ENCODE measurements around the gene ARHGAP40.

The ARHGAP40 gene

GRCh38 chr20:38623061-38623460 lies 21.5 kb downstream of the ARHGAP40 start:
- no peak for DNase-seq

- DNase-seq: no peak
Measured at GRCh38 chr20:38624084-38624483, 22.5 kb downstream of the ARHGAP40 start.

DNA sequence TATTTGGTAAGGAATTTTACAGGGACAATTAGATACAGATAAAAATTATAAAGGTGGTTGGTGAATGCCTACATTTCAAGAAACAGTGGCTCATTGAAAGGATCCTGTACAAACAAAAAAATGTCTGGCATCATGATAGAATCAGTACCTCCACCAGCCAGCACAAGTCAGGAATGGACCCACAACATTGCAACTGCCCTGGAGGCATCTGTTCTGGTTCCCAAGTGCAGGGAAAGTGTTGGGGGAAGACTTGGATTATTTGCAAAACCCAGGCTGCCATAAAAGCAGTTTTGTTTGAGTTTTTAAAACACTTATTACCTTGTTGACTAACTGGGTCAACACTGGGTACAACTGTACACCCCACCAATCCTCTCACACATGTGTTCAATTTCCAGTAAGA lies 24.3 kb downstream of the ARHGAP40 start:
- no peak for DNase-seq

- DNase-seq: no peak
Measured at GRCh38 chr20:38626921-38627659, 25.5 kb downstream of the ARHGAP40 start.

GRCh38 chr20:38628580-38629470 lies 27.2 kb downstream of the ARHGAP40 start:
- no peak for DNase-seq

- DNase-seq: no peak
Measured at GRCh38 chr20:38629979-38630378, 28.4 kb downstream of the ARHGAP40 start.

- no peak for DNase-seq
Measured at GRCh38 chr20:38630727-38631126, 29.1 kb downstream of the ARHGAP40 start.

DNA sequence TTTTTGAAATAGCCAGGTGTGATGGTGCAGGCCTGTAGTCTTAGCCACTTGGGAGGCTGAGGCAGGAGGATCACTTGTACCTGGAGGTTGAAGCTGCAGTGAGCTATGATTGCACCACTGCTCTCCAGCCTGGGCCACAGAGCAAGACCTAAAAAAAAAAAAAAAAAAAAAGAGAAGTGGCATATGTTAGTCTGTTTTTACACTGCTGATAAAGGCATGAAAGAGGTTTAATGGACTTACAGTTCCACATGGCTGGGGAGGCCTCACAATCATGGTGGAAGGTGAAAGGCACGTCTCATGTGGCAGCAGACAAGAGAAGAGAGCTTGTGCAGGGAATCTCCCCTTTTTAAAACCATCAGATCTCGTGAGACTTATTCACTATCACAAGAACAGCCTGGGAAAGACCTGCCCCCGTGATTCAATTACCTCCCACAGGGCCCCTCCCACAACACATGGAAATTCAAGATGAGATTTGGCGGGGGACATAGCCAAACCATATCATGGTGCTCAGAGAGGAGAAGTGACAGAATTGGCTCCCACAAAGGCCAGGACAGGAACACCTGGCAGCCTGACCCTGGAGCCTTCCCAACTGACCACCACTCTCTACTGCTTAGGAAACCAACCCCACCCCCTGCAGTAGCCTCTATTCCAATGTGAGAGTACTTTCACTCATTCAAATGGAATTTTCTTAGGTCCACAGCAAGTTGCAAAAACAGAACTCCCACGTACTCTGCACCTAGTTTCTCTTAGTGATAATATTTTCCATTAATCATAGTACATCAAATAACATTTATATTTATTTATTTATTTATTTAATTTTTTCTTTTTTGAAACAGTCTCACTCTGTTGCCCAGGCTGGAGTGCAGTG lies 29.8 kb downstream of the ARHGAP40 start:
- DNase-seq: no peak

- DNase-seq: peak; percentile 35 to 40
Measured at GRCh38 chr20:38633577-38634093, 32.0 kb downstream of the ARHGAP40 start.

DNA sequence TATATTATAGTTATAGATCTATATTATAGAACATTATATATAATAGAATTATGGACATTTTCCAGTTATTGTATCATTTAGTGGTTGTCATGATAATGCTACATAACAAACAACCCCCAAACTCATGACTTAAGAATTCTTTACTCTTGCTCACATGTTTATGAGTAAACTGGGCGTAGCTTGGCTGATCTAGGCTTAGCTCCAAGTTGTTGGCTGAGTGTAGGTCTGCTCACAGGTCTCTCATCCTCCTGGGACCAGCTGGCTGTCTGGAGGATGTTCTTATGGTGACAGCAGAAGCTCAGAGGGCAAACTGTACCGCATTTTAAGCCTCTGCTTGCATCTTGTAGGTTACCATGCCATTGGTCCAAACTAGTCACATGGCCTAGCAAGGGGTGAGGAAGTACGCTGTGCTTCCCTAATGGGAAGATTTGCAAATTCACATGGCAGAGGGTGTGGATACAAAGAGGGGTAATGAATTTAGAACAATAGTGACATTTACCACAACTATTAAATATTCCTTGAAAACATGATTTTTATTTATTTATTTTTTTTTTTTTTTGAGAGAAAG lies 34.2 kb downstream of the ARHGAP40 start:
- DNase-seq: no peak

DNA sequence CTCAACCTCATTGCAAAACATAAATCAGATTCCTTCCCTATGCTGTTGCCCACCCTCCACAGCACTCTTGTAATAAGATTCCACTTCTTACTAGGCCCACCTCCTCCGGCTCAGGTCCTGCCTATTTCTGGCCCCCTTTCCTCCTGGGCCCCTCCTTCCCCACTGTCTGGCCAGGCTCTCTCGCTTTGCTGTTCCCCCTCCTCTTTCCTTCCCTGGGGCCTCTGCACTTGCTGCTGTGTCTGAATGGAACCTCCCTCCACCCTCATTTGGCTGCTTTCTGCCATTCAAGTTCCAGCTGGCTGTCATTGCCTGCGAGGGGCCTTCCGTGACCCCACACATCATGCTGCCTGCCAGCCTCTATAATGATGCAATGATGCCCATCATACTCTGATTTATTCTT lies 38.9 kb downstream of the ARHGAP40 start:
- no peak for DNase-seq

DNA sequence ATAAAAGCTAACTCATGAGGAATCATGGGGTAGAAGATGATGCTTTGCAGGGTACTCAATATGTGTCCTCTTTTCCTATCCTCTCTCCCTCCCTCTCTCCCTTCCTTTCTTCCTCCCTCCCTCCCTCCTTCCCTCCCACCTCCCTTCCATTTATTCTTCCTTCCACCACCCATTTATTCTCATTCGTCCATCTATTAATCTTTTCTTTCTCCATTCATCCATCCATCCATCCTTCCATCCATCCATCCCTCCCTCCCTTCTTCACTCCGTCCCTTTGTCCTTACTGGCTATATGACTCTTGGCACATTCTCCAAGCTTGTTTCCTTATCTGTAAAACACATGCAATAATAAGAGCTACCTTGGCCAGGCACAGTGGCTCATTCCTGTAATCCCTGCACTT lies 40.9 kb downstream of the ARHGAP40 start:
- DNase-seq: no peak

GRCh38 chr20:38644588-38645260 lies 43.1 kb downstream of the ARHGAP40 start:
- no peak for DNase-seq

- DNase-seq: no peak
Measured at GRCh38 chr20:38645351-38645750, 43.7 kb downstream of the ARHGAP40 start.

GRCh38 chr20:38645980-38646858 lies 44.6 kb downstream of the ARHGAP40 start:
- peak; percentile 86 to 88 for DNase-seq

GRCh38 chr20:38649275-38649891 lies 47.8 kb downstream of the ARHGAP40 start:
- DNase-seq: no peak

- DNase-seq: no peak
Measured at GRCh38 chr20:38650010-38650409, 48.4 kb downstream of the ARHGAP40 start.

- no peak for DNase-seq
Measured at GRCh38 chr20:38651154-38651553, 49.5 kb downstream of the ARHGAP40 start.

- DNase-seq: no peak
Measured at GRCh38 chr20:38651562-38651961, 50.0 kb downstream of the ARHGAP40 start.

DNA sequence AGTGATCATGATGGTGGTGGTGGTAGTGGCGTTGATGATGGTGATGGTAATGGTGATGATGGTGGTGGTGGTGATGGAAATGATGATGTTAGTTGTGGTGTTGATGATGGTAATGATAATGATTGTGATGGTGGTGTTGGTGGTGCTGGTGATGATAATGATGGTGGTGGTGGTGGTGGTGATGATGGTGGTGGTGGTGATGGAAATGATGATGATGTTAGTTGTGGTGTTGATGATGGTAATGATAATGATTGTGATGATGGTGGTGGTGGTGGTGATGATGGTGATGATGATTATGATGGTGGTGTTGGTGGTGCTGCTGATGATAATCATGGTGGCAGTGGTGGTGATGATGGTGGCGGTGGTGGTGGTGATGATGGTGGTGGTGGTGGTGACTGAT lies 51.4 kb downstream of the ARHGAP40 start:
- no peak for DNase-seq

Data from activated CD4-positive, alpha-beta T cell treated with anti-CD3 and anti-CD28 coated beads, Interleukin-2, amount 50 U/mL, for 4 hours (primary cell).